K562 (cell line): Measurements from ENCODE around the gene MOG. TPM values are rescaled to one million over a fixed set of nuclear protein-coding genes. Genes with fewer than 3 reads are reported as not detected.

Experiments
- BRD9 ChIP-seq: fragments of 450-650 bp; IDR thresholded peaks from 2 replicates; pipeline ENCODE4 v1.6.1; 2018; ENCODE audit warnings: low read depth; ENCODE audit not compliant: partially characterized antibody
- EGR1 ChIP-seq: fragments of 450-650 bp; conservative IDR thresholded peaks from 2 replicates; pipeline ENCODE4 v1.6.1; 2017; ENCODE audit warnings: mild to moderate bottlenecking
- FOXK2 ChIP-seq, 2 experiments: fragments of 450-650 bp; IDR thresholded peaks in 1 of 2; conservative IDR thresholded peaks in 1 of 2; 2 replicates each; pipeline ENCODE4 v1.6.1; 2016; ENCODE audit warnings: low read depth in 2 of 2, mild to moderate bottlenecking in 1 of 2
- HDGF ChIP-seq: fragments of 450-650 bp; IDR thresholded peaks from 2 replicates; pipeline ENCODE4 v1.6.1; 2016
- YY1 ChIP-seq, 3 experiments: IDR thresholded peaks; 2 replicates each; pipeline ENCODE4 v1.6.1; 2011; ENCODE audit warnings: low read length in 2 of 3, mild to moderate bottlenecking in 2 of 3, moderate library complexity in 2 of 3, borderline replicate concordance in 1 of 3, control low read depth in 1 of 3, low read depth in 1 of 3; ENCODE audit not compliant: insufficient read depth in 3 of 3, insufficient replicate concordance in 2 of 3, control insufficient read depth in 1 of 3, insufficient read length in 1 of 3; ENCODE audit errors: extremely low read depth in 1 of 3
- ZBTB7A ChIP-seq: IDR thresholded peaks from 2 replicates; pipeline ENCODE4 v1.6.1; 2011; ENCODE audit warnings: low read depth, mild to moderate bottlenecking, low read length, moderate library complexity, borderline replicate concordance; ENCODE audit not compliant: control insufficient read depth
- polyA plus RNA-seq, 8 experiments: library from polyadenylated mRNA; depleted of rRNA in 4 of 8; stranded (reverse) in 5 of 8; unstranded in 3 of 8; fragments of >200 nt; fragmentation: Nextera tagmentation in 2 of 8; fragmentation: Illumina TruSeq in 1 of 8; extraction: Ambion mirVana in 2 of 8; extraction: Trizol in 1 of 8; gene quantifications; 2 replicates each; pipeline versions ENCODE4 v1.2.1 to v1.2.3, GENCODE V29; 2011 to 2014; ENCODE audit warnings: inconsistent platforms in 1 of 8, missing spikeins in 1 of 8
- total RNA-seq, 7 experiments: library from RNA; depleted of rRNA in 6 of 7; stranded (reverse); fragments of >200 nt in 6 of 7; fragmentation: Illumina TruSeq in 2 of 7; extraction: Trizol in 2 of 7; gene quantifications; 2 replicates each; pipeline versions ENCODE4 v1.2.1 to v1.2.3, GENCODE V29; 2011 to 2021; ENCODE audit warnings: low replicate concordance in 1 of 7
- TF ChIP-seq, protein P1 (sequence below), 2 experiments: fragments of 450-650 bp; IDR thresholded peaks; 2 replicates each; pipeline ENCODE4 v1.6.1; 2016
- TF ChIP-seq, protein P2 (sequence below): fragments of 200-800 bp; sonication (Bioruptor generic); IDR thresholded peaks from 2 replicates; pipeline ENCODE4 v1.6.1; 2017; ENCODE audit warnings: missing genetic modification characterization, missing compliant biosample characterization

MOG gene
- total and polyA plus RNA-seq, 9 of the 15 experiments (the other 6 are each of a cell fraction or from before 2014, with no cell fraction given): not detected

DNA sequence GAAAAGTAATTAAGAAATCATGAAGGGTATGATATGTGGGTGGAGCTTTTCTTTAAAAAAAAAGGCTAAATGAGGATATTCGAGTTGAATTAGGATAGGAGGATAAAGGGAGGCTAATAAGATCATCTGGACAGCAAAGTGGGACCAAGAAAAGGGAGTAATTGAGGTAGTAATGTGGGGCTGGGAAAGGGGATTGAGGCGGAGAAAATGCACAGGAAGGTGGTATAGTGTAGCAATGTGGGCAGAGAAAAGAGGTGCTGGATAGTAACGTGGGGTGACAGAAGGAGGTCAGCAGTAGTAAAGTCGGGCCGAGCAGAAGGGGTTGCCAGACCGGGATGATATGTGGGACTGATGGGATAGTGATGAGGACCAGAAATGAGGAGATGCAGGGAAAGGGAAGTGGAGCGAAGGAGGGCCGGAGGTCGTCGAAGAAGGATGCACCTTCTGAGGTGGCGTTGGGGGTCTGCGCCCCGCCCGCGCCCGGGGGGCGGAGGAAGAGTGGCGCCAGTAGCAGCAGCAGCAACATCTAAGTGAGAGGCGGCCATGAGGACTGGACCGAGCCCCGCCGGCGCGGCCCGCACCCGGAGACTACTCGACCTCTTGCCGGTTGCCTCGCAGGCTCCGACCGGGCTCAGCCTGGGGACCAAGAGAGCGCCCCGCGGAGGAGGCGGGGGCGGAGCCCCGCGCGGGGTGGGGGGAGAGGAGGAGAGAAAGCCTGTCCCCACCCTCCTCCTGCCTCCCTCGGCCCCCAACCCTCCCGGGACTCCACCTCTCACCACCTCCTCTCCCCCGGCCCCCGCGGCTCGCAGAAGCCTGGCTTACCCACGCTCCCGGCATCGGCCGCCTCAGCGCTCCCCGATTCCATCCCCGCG, 24.8 kb upstream of the MOG start (continued):
- TF ChIP-seq, protein P1, sequence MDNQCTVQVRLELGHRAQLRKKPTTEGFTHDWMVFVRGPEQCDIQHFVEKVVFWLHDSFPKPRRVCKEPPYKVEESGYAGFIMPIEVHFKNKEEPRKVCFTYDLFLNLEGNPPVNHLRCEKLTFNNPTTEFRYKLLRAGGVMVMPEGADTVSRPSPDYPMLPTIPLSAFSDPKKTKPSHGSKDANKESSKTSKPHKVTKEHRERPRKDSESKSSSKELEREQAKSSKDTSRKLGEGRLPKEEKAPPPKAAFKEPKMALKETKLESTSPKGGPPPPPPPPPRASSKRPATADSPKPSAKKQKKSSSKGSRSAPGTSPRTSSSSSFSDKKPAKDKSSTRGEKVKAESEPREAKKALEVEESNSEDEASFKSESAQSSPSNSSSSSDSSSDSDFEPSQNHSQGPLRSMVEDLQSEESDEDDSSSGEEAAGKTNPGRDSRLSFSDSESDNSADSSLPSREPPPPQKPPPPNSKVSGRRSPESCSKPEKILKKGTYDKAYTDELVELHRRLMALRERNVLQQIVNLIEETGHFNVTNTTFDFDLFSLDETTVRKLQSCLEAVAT (IDR thresholded peaks at IDR 0.05): peak in 1 of 2 experiments; percentile 16; a peak in 1 of 4 replicates
- TF ChIP-seq YY1 (IDR thresholded peaks at IDR 0.05; ENCODE audit: borderline replicate concordance in 1 of 3, control insufficient read depth in 1 of 3, extremely low read depth in 1 of 3, insufficient read depth in 3 of 3, insufficient read length in 1 of 3, insufficient replicate concordance in 2 of 3, low read depth in 1 of 3, low read length in 2 of 3): peak in 1 of 3 experiments; percentile 21
- TF ChIP-seq EGR1: peak; percentile 93
- peak; percentile 20 for TF ChIP-seq BRD9
- TF ChIP-seq HDGF: peak; percentile 78; the same call in 1 of the 2 replicates
- TF ChIP-seq, protein P2, sequence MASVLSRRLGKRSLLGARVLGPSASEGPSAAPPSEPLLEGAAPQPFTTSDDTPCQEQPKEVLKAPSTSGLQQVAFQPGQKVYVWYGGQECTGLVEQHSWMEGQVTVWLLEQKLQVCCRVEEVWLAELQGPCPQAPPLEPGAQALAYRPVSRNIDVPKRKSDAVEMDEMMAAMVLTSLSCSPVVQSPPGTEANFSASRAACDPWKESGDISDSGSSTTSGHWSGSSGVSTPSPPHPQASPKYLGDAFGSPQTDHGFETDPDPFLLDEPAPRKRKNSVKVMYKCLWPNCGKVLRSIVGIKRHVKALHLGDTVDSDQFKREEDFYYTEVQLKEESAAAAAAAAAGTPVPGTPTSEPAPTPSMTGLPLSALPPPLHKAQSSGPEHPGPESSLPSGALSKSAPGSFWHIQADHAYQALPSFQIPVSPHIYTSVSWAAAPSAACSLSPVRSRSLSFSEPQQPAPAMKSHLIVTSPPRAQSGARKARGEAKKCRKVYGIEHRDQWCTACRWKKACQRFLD (CRISPR knock-in tag): no peak
- TF ChIP-seq FOXK2 (conservative IDR thresholded peaks at IDR 0.05 in 1 of 2, IDR thresholded peaks at IDR 0.05 in 1 of 2; ENCODE audit: low read depth in 2 of 2): no peak
- peak; percentile 79; the same call in 1 of the 2 replicates for TF ChIP-seq ZBTB7A
- TF ChIP-seq, all 486 proteins: peak for 35
